Aorta (tissue), 5 donors: ENCODE data around the gene CKAP2L. TPM values are rescaled to one million over a fixed set of nuclear protein-coding genes. Genes with fewer than 3 reads are reported as not detected.
"Not testable (repeated sequence)": the region's sequence is repeated elsewhere in the genome, so short reads cannot be mapped to it uniquely, and the experiment has no call there.

Experiments used
- ATAC-seq: fragments of 200-7000 bp; cut with Tn5 transposase; one replicate; pipeline ENCODE4 v1.9.1; 2022; ENCODE audit warnings: moderate library complexity; ENCODE audit not compliant: low FRiP score
- DNase-seq, 2 donors: peaks; one replicate each; pipeline ENCODE4 v3.0.0-alpha.2; 2020
- H3K27ac ChIP-seq, 2 donors: one replicate each; pipeline ENCODE4 v1.5.1; 2013; ENCODE audit warnings: low read length in 2 of 2, mild to moderate bottlenecking in 2 of 2, moderate library complexity in 2 of 2, control low read depth in 1 of 2, inconsistent platforms in 1 of 2, low read depth in 1 of 2
- H3K27me3 ChIP-seq, 2 donors: one replicate each; pipeline ENCODE4 v1.6.1; 2013; ENCODE audit warnings: control low read depth in 1 of 2, low read length in 1 of 2, mild to moderate bottlenecking in 1 of 2, moderate library complexity in 1 of 2; ENCODE audit not compliant: insufficient read depth in 2 of 2, control insufficient read depth in 1 of 2
- H3K36me3 ChIP-seq, 2 donors: one replicate each; pipeline ENCODE4 v1.6.1; 2013; ENCODE audit warnings: control low read depth in 1 of 2, low read length in 1 of 2, mild to moderate bottlenecking in 1 of 2; ENCODE audit not compliant: insufficient read depth in 2 of 2, control insufficient read depth in 1 of 2
- H3K4me1 ChIP-seq, 2 donors: one replicate each; pipeline ENCODE4 v1.6.1; 2013; ENCODE audit warnings: low read length in 2 of 2, control low read depth in 1 of 2, mild to moderate bottlenecking in 1 of 2, moderate library complexity in 1 of 2; ENCODE audit not compliant: insufficient read depth in 2 of 2, control insufficient read depth in 1 of 2
- H3K4me3 ChIP-seq, 2 donors: one replicate each; pipeline ENCODE4 v1.5.1; 2013; ENCODE audit warnings: low read length in 2 of 2, control low read depth in 1 of 2, mild to moderate bottlenecking in 1 of 2
- H3K9me3 ChIP-seq: one replicate; pipeline ENCODE4 v1.6.1; 2013; ENCODE audit warnings: mild to moderate bottlenecking, low read length; ENCODE audit not compliant: control insufficient read depth
- WGBS, 2 donors: extraction: QIAGEN DNeasy Blood & Tissue Kit; methylation state at CpG; one replicate each; pipeline ENCODE4 v1.1.7; 2013; 5-methylcytosine and 5-hydroxymethylcytosine counted together
- intact Hi-C, 2 donors: fragments of 100-400 bp; cut with DNase I; formaldehyde crosslinking; loops; one replicate each; pipeline versions ENCODE4 v1.14.2 to v1.15.0; 2022
- polyA plus RNA-seq, 2 donors: library from polyadenylated mRNA; stranded (reverse); fragments of 200-250 nt; gene quantifications; one replicate each; pipeline ENCODE4 v1.2.3, GENCODE V29; 2013
- total RNA-seq, 2 donors: library from RNA; stranded (reverse); fragmentation: NEBNext Ultra II Directional; extraction: Animal tissue kit (Norgen Biotek cat#: 25700); gene quantifications; one replicate each; pipeline ENCODE4 v1.2.1, GENCODE V29; 2021
- donor health status: healthy with polysubstance abuse.
- donor health status: Bipolar disorder and iron deficiency.
- donor health status: DM: no; HTN: no; CAD: no.
- donor health status: DM: no; HTN: no; CAD: no.
- donor health status: DM: yes; HTN: yes; CAD: no.

The CKAP2L gene
- total and polyA plus RNA-seq, 4 donors = under 0.01 to 0.69 (median 0.36) TPM

DNA sequence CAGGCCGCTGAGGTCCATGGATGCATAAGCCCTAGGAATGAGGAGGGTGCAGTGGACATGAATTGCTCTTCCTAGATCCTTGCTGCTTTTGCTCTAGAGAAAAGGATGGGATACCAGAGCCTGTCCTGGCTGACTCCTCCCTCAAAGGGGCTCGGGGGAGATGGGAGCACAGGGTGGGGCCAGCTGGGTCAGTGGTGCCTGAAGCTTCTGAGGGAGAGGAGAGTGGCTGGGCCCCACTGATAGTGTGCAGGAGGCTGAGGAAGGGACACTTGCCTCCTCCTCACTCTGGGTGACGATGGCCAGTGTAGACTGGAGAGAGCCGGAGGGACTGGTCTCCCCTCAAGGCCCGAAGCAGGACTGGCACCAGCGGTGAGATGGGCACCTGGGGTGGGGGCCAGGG is 43.6 kb downstream of the CKAP2L start, which contains the start of gene NT5DC4:
Gene NT5DC4 (plus strand): TSS at position 236 of the 400 bp plus-strand sequence. CDS start 60 bp downstream, at position 296.
- DNase-seq (no peak), ATAC-seq (no peak)
- no peaks in the 10 kb centered on the region for H3K36me3 ChIP-seq
- intact Hi-C loops = no loop called here
- H3K27me3 ChIP-seq = no peaks in the 10 kb centered on the region
- no peak within 1 kb of the TSS for H3K4me3 ChIP-seq
- 75 to 83% methylated on average over 5 to 6 of the region's 6 CpGs for WGBS, 2 donors
- no peaks in the 10 kb centered on the region for H3K9me3 ChIP-seq
- H3K4me1 ChIP-seq = no peaks in the 10 kb centered on the region
- H3K27ac ChIP-seq = no peak within 1 kb of the TSS

DNA sequence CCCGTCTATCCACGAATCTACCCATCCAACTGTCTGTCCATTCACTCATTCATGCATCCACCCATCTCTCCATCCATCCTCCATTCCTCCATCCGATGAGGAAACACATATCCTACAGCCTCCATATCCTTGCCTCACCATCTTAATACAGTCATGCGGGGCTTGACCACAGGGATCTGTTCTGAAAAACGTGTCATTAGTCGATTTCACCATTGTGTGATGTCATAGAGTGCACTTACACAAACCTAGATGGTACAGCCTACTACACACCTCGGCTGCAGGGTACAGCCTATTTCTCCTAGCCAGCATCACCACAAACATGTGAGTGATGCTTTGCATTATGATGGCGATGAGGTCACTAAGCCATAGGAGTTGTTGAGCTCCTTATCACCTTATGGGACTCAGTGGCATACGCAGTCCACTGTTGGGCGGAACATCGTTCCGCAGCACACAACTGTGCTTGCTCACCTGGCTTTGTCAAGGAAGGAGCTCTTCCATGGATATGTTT is 45.5 kb downstream of the CKAP2L start:
- H3K27me3 ChIP-seq = no peaks in the 10 kb centered on the region
- no peak overlapping the region for H3K27ac ChIP-seq
- no peak overlapping the region for H3K4me3 ChIP-seq
- intact Hi-C loops = no loop called here
- H3K9me3 ChIP-seq = no peaks in the 10 kb centered on the region
- no peaks in the 10 kb centered on the region for H3K36me3 ChIP-seq
- no peaks in the 10 kb centered on the region for H3K4me1 ChIP-seq
- DNase-seq = no peak
- ATAC-seq = no peak
- whole genome bisulfite sequencing, 2 donors = 71 to 74% methylated on average over 12 of the region's 12 CpGs

GRCh38 chr2:112716826-112717352 is 47.5 kb downstream of the CKAP2L start:
- H3K36me3 ChIP-seq, intact Hi-C loops, ATAC-seq, H3K4me1 ChIP-seq, H3K9me3 ChIP-seq, DNase-seq, H3K4me3 ChIP-seq, H3K27me3 ChIP-seq, H3K27ac ChIP-seq: not testable (repeated sequence)
- 75 to 89% methylated on average over 2 of the region's 5 CpGs for WGBS, 2 donors

DNA sequence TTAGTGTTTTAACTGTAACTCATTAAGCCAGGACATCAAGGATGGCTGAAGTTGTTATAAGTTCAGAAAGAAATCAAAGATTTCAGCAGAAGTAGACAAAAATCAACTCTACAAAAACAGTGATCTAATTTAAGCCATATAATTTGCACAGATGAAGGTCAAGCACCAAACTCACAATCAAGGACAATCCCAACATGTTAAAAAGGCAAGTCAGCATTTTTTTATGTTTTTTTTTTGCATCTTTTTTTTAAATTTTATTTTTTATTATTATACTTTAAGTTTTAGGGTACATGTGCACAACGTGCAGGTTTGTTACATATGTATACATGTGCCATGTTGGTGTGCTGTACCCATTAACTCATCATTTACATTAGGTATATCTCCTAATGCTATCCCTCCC is 48.3 kb downstream of the CKAP2L start:
- DNase-seq, intact Hi-C loops, ATAC-seq, H3K4me3 ChIP-seq, H3K9me3 ChIP-seq, H3K27ac ChIP-seq, H3K4me1 ChIP-seq, H3K27me3 ChIP-seq, H3K36me3 ChIP-seq: not testable (repeated sequence)
- 82 to 97% methylated on average over 1 of the region's 1 CpG for WGBS, 2 donors

GRCh38 chr2:112714836-112715631 is 49.4 kb downstream of the CKAP2L start:
- Histone ChIP-seq H3K9me3 (no peaks in the 10 kb centered on the region), H3K36me3 (no peaks in the 10 kb centered on the region), H3K27ac (no peak overlapping the region), H3K27me3 (no peaks in the 10 kb centered on the region), H3K4me3 (no peak overlapping the region), H3K4me1 (no peaks in the 10 kb centered on the region)
- no peak for DNase-seq
- intact Hi-C loops = no loop called here
- WGBS, 2 donors = 83 to 87% methylated on average over 7 of the region's 7 CpGs
- ATAC-seq = no peak

- no peaks in the 10 kb centered on the region for H3K4me1 ChIP-seq
- intact Hi-C loops = no loop called here
- no peaks in the 10 kb centered on the region for H3K36me3 ChIP-seq
- 80 to 81% methylated on average over 4 of the region's 4 CpGs for WGBS, 2 donors
- ATAC-seq (no peak), DNase-seq (no peak)
- H3K27me3 ChIP-seq = no peaks in the 10 kb centered on the region
- H3K27ac ChIP-seq = no peak overlapping the region
- no peak overlapping the region for H3K4me3 ChIP-seq
- H3K9me3 ChIP-seq = no peaks in the 10 kb centered on the region
These were observed 50.1 kb downstream of the CKAP2L start for GRCh38 chr2:112714331-112714730.

GRCh38 chr2:112713926-112714325 is 50.5 kb downstream of the CKAP2L start:
- H3K4me3 ChIP-seq = no peak overlapping the region
- no peak for DNase-seq
- 88% methylated on average over 7 of the region's 7 CpGs for WGBS, 2 donors
- no peak overlapping the region for H3K27ac ChIP-seq
- no peak for ATAC-seq
- no peaks in the 10 kb centered on the region for H3K4me1 ChIP-seq
- no peaks in the 10 kb centered on the region for H3K9me3 ChIP-seq
- intact Hi-C loops = no loop called here
- H3K27me3 ChIP-seq = no peaks in the 10 kb centered on the region
- no peaks in the 10 kb centered on the region for H3K36me3 ChIP-seq

DNA sequence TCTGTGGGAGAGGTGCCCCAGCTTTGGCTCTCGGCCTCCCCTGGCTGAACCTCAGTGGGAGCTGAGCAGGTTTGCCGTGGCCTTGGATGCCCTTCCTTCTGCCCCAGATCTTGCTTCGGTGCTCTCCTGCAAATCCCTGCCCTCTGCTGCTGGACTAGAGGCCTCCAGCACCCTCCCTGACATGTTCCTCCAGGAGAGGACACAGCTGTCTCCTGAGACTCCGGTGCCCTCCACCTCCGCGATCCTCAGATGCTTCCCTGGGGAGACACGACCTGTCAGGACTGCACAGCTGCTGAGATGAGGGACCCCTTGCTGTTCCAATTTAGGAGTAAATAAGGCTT is 50.9 kb downstream of the CKAP2L start:
- no peak for ATAC-seq
- H3K27ac ChIP-seq = no peak overlapping the region

More for the DNA sequence above, 50.9 kb downstream of the CKAP2L start:
- 73 to 77% methylated on average over 7 of the region's 7 CpGs for WGBS, 2 donors
- Histone ChIP-seq H3K27me3 (no peaks in the 10 kb centered on the region), H3K4me3 (no peak overlapping the region), H3K4me1 (no peaks in the 10 kb centered on the region), H3K36me3 (no peaks in the 10 kb centered on the region), H3K9me3 (no peaks in the 10 kb centered on the region)
- intact Hi-C loops = no loop called here
- DNase-seq = no peak
